Epidermal melanocyte (primary cell): ENCODE results near the gene SENP1.
"Not testable (repeated sequence)": the region's sequence is repeated elsewhere in the genome, so short reads cannot be mapped to it uniquely, and the experiment has no call there.

ENCODE experiments used
- DNase-seq: peaks from one replicate; pipeline ENCODE4 v3.0.0; 2011; ENCODE audit warnings: low spot score; ENCODE audit not compliant: insufficient read length

SENP1 gene

GRCh38 chr12:48105867-48106680 is at the start of gene SENP1:
Gene SENP1 (minus strand): TSS chr12:48106079. CDS start chr12:48101472, 4,607 bp downstream.
- peak; percentile 52 for DNase-seq

- DNase-seq, result no peak
These were observed 45.4 kb upstream of the SENP1 start for GRCh38 chr12:48151103-48151771.

GRCh38 chr12:48145981-48146380 is 40.1 kb upstream of the SENP1 start:
- no peak for DNase-seq

GRCh38 chr12:48143898-48144297 is 38.0 kb upstream of the SENP1 start:
- DNase-seq, result no peak

- DNase-seq, result no peak
These were observed 37.2 kb upstream of the SENP1 start for GRCh38 chr12:48142818-48143674.

- DNase-seq, result no peak
These were observed 29.1 kb upstream of the SENP1 start for GRCh38 chr12:48135027-48135426.

- DNase-seq, result no peak
These were observed 26.9 kb upstream of the SENP1 start for GRCh38 chr12:48132826-48133225.

- no peak for DNase-seq
These were observed 25.6 kb upstream of the SENP1 start for GRCh38 chr12:48131517-48131916.

GRCh38 chr12:48129376-48129775 is 23.5 kb upstream of the SENP1 start:
- no peak for DNase-seq

- no peak for DNase-seq
These were observed 22.9 kb upstream of the SENP1 start for GRCh38 chr12:48128800-48129199.

- no peak for DNase-seq
These were observed 21.2 kb upstream of the SENP1 start for GRCh38 chr12:48126953-48127630.

- no peak for DNase-seq
These were observed 20.1 kb upstream of the SENP1 start for GRCh38 chr12:48125985-48126384.

GRCh38 chr12:48125542-48125941 is 19.7 kb upstream of the SENP1 start:
- DNase-seq, result not testable (repeated sequence)

GRCh38 chr12:48123169-48123568 is 17.3 kb upstream of the SENP1 start:
- DNase-seq, result no peak

- DNase-seq, result no peak
These were observed 16.4 kb upstream of the SENP1 start for GRCh38 chr12:48122065-48122834.

GRCh38 chr12:48121522-48121921 is 15.6 kb upstream of the SENP1 start:
- no peak for DNase-seq

- DNase-seq, result no peak
These were observed 13.9 kb upstream of the SENP1 start for GRCh38 chr12:48119834-48120195.

- peak; percentile 92 for DNase-seq
These were observed 13.4 kb upstream of the SENP1 start, which contains the start of gene PFKM for GRCh38 chr12:48119078-48119833. Gene PFKM (plus strand): TSS chr12:48119364. CDS start chr12:48122775, 3,411 bp downstream.

GRCh38 chr12:48118284-48118871 is 12.5 kb upstream of the SENP1 start:
- DNase-seq, result no peak
